A549 (cell line): ENCODE data around the gene UROD.

Source experiments
- CTCF ChIP-seq: fragments of >200 bp; sonication (Bioruptor Twin); formaldehyde crosslinking; IDR thresholded peaks from 3 replicates; pipeline ENCODE4 v1.5.1; 2016
- FOSB ChIP-seq: fragments of 250-450 bp; sonication (Bioruptor Pico); IDR thresholded peaks from 2 replicates; pipeline ENCODE4 v1.5.0; 2020; ENCODE audit warnings: mild to moderate bottlenecking, moderate library complexity
- POLR2A ChIP-seq: IDR thresholded peaks from 2 replicates; pipeline ENCODE4 v1.6.1; 2012; ENCODE audit warnings: mild to moderate bottlenecking, low read length
- RNF2 ChIP-seq: fragments of 200-600 bp; sonication (generic); IDR thresholded peaks from 2 replicates; pipeline ENCODE4 v1.6.1; 2016; ENCODE audit warnings: low read depth, mild to moderate bottlenecking, antibody characterized with exemption, moderate library complexity, borderline replicate concordance

DNA sequence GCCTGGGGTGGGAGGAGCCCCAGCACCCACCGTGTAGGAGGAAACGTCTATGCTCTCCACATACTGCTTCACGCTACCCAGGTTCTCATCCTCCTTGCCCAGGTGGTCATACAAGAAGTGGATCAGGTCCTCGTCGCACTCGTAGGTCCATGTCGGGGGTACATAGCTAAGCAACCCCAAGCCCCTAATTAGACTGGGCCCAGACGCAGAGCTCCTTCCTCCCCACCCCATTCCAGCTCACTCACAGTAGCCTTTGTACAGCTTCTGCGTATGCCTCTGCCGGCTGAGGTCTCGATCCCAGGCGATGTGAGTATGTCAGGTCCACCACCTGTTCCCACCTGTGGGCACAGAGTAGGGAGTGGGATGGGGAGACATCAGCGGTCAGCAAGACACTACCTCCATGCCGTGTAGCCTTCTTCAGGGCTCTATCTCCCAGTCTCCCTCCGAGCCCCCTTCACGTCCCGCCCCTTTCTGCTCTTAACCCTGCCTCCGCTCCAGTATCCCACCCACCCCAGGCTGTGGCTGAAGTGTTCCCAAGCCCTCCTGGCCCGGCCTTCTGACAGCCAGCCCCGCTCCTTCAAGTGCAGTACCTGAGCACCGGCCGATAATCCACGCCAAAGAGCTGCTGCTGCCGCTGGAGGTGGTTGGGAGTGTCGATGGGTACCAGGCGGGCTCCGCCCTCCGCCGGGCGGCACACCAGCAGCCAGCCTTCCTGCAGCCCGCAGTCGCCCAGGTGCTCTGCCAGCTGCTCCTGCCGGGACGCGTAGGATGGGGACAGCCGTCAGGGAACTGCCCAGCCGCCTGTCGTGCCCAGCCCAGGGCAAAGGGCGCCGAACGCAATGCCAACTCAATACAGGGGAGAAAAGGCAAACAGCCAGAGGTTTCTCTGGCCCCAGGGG, 1.8 kb upstream of the UROD start:
- TF ChIP-seq CTCF, result no peak
- TF ChIP-seq RNF2, result no peak
- TF ChIP-seq POLR2A, result no peak
- TF ChIP-seq FOSB (CRISPR knock-in tag), result no peak
